Erythroblast (primary cell): ENCODE data around the gene EP300.
"Not testable (repeated sequence)": the region's sequence is repeated elsewhere in the genome, so short reads cannot be mapped to it uniquely, and the experiment has no call there.

Experiments
- GATA1 ChIP-seq: IDR thresholded peaks from 2 replicates; pipeline ENCODE4 v1.6.1; 2011; ENCODE audit warnings: low read depth, mild to moderate bottlenecking, control low read depth, low read length, moderate library complexity
- POLR2A ChIP-seq: IDR thresholded peaks from 2 replicates; pipeline ENCODE4 v1.6.1; 2011; ENCODE audit warnings: mild to moderate bottlenecking, low read length

DNA sequence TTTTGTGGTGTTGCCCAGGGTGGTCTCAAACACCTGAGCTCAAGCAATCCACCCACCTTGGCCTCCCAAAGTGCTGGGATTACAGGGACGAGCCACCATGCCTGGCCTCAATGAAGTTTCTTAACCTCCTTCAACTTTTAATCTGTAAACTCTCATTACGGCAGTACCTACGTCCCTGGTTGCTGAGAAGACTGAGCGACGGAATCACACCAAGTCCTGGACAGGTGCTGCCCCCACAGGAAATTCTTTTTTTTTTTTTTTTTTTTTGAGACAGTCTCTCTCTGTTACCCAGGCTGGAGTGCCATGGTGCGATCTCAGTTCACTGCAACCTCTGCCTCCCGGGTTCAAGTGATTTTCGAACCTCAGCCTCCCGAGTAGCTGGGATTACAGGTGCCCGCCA, 24.4 kb upstream of the EP300 start:
- TF ChIP-seq POLR2A, GATA1: not testable (repeated sequence)
